CD4-positive, alpha-beta T cell (primary cell): ENCODE data around the gene IRF6. TPM values are rescaled to one million over a fixed set of nuclear protein-coding genes. Genes with fewer than 3 reads are reported as not detected.

Experiments used
- ATAC-seq: fragments of 200-7000 bp; cut with Tn5 transposase; one replicate; pipeline ENCODE4 v1.10.0; 2022; ENCODE audit warnings: mild to moderate bottlenecking; ENCODE audit not compliant: poor library complexity
- CTCF ChIA-PET: fragments of 350-600 bp; sonication (Branson Sonifier 250); formaldehyde crosslinking; loops from one replicate; lab custom pipeline; 2021; ENCODE audit warnings: antibody characterized with exemption, inconsistent platforms; lab: Charles Lee
- POLR2A ChIA-PET: fragments of 350-600 bp; sonication (Branson Sonifier 250); formaldehyde crosslinking; loops from one replicate; lab custom pipeline; 2021; ENCODE audit warnings: antibody characterized with exemption, inconsistent platforms; lab: Charles Lee
- DNase-seq, 14 experiments: peaks; one replicate each; pipeline ENCODE4 v3.0.0-alpha.2; 2013 to 2020; ENCODE audit warnings: mixed read lengths in 2 of 14
- H3K27ac ChIP-seq, 2 donors: one replicate each; pipeline versions ENCODE4 v1.5.1 to v1.7.0; 2013; ENCODE audit warnings: low read length in 2 of 2, low read depth in 1 of 2, mild to moderate bottlenecking in 1 of 2
- H3K27me3 ChIP-seq, 2 experiments: 1 replicate in 1 of 2; 2 replicates in 1 of 2; pipeline versions ENCODE4 v1.6.1 to v1.7.0; 2013; ENCODE audit warnings: low read length in 2 of 2, control low read depth in 1 of 2, mild to moderate bottlenecking in 1 of 2, moderate library complexity in 1 of 2; ENCODE audit not compliant: insufficient read depth in 2 of 2, control insufficient read depth in 1 of 2
- H3K36me3 ChIP-seq: one replicate; pipeline ENCODE4 v1.6.1; 2013; ENCODE audit warnings: low read length, control low read depth; ENCODE audit not compliant: insufficient read depth
- H3K4me1 ChIP-seq: one replicate; pipeline ENCODE4 v1.6.1; 2013; ENCODE audit warnings: low read length, control low read depth; ENCODE audit not compliant: insufficient read depth
- H3K4me3 ChIP-seq: one replicate; pipeline ENCODE4 v1.5.1; 2013; ENCODE audit warnings: mild to moderate bottlenecking, low read length, moderate library complexity
- H3K9me3 ChIP-seq, 2 experiments: 1 replicate in 1 of 2; 2 replicates in 1 of 2; pipeline versions ENCODE4 v1.6.1 to v1.7.0; 2013; ENCODE audit warnings: low read length in 2 of 2, mild to moderate bottlenecking in 2 of 2, control low read depth in 1 of 2, moderate library complexity in 1 of 2; ENCODE audit not compliant: control insufficient read depth in 1 of 2, insufficient read depth in 1 of 2
- H3K27ac Mint-ChIP-seq: one replicate; pipeline ENCODE4 v1.8.0; 2020; ENCODE audit warnings: mixed read lengths
- H3K27me3 Mint-ChIP-seq: one replicate; pipeline ENCODE4 v1.8.0; 2021; ENCODE audit warnings: mixed read lengths
- H3K36me3 Mint-ChIP-seq: one replicate; pipeline ENCODE4 v1.8.0; 2021; ENCODE audit warnings: low read depth, mixed read lengths
- H3K4me1 Mint-ChIP-seq: one replicate; pipeline ENCODE4 v1.8.0; 2021; ENCODE audit warnings: low read depth, mixed read lengths
- H3K4me3 Mint-ChIP-seq: one replicate; pipeline ENCODE4 v1.8.0; 2020; ENCODE audit warnings: mild to moderate bottlenecking, mixed read lengths
- H3K9me3 Mint-ChIP-seq: one replicate; pipeline ENCODE4 v1.8.0; 2020; ENCODE audit warnings: mixed read lengths
- CTCF ChIP-seq: fragments of 200-600 bp; IDR thresholded peaks from one replicate; pipeline ENCODE4 v1.8.0; 2022; ENCODE audit warnings: antibody characterized with exemption, mild to moderate bottlenecking
- intact Hi-C, 2 experiments: fragments of 100-400 bp; cut with DNase I in 1 of 2; cut with micrococcal nuclease in 1 of 2; formaldehyde crosslinking; loops; one replicate each; pipeline versions ENCODE4 v1.15.1 to v1.9.0; 2023 to 2025; cut with DNase I, micrococcal nuclease
- total RNA-seq, 174 experiments: library from RNA in 2 of 174; stranded (reverse) in 2 of 174; gene quantifications; one replicate each; pipeline ENCODE4 v1.2.3 and lab custom pipeline; 2021 to 2026

Gene IRF6
- total RNA-seq, 2 experiments from 2014 or later: 0.74 to 1.7 TPM

- Mint-ChIP-seq H3K4me1 (peaks cover 33% of the 10 kb centered on the region), H3K27ac (no peak overlapping the region), H3K4me3 (no peak overlapping the region), H3K9me3 (no peaks in the 10 kb centered on the region), H3K27me3 (no peaks in the 10 kb centered on the region), H3K36me3 (peaks cover 100% of the 10 kb centered on the region)
- POLR2A ChIA-PET: no interaction called here
- Histone ChIP-seq H3K9me3 (no peaks in the 10 kb centered on the region), H3K36me3 (peaks cover 99% of the 10 kb centered on the region), H3K27me3 (no peaks in the 10 kb centered on the region), H3K4me3 (no peak overlapping the region), H3K27ac (no peak overlapping the region), H3K4me1 (no peaks in the 10 kb centered on the region)
- CTCF ChIA-PET: interaction anchor here (1.0 kb wide), 1 partner anchor 10 kb away, joined by 3 read pairs; the partner anchor contains the start of gene UTP25
- DNase-seq (no peak), ATAC-seq (no peak)
- TF ChIP-seq CTCF: no peak
- intact Hi-C loops: loop anchor here in 1 of 2 experiments (5.0 kb wide), 1 partner anchor 1520 kb away; no protein-coding TSS in a partner anchor
Observed at GRCh38 chr1:209837671-209838070, 31.7 kb upstream of the IRF6 start.

- ATAC-seq (no peak), DNase-seq (no peak)
- Histone ChIP-seq H3K27me3 (no peaks in the 10 kb centered on the region), H3K27ac (no peak overlapping the region), H3K4me1 (no peaks in the 10 kb centered on the region), H3K36me3 (peaks cover 99% of the 10 kb centered on the region), H3K9me3 (no peaks in the 10 kb centered on the region), H3K4me3 (no peak overlapping the region)
- intact Hi-C loops: loop anchor here in 1 of 2 experiments (5.0 kb wide), 1 partner anchor 1521 kb away; no protein-coding TSS in a partner anchor
- ChIA-PET CTCF (interaction anchor here (0.9 kb wide), 1 partner anchor 13 kb away, joined by 4 read pairs; no protein-coding TSS in a partner anchor), POLR2A (no interaction called here)
- no peaks in the 10 kb centered on the region for H3K9me3 Mint-ChIP-seq
- peaks cover 99% of the 10 kb centered on the region for H3K36me3 Mint-ChIP-seq
- peaks cover 28% of the 10 kb centered on the region for H3K4me1 Mint-ChIP-seq
- no peak overlapping the region for H3K4me3 Mint-ChIP-seq
- no peak overlapping the region for H3K27ac Mint-ChIP-seq
- TF ChIP-seq CTCF: no peak
- no peaks in the 10 kb centered on the region for H3K27me3 Mint-ChIP-seq
Observed at GRCh38 chr1:209835782-209836298, 29.9 kb upstream of the IRF6 start.

GRCh38 chr1:209831615-209832014 is 25.7 kb upstream of the IRF6 start:
- Mint-ChIP-seq H3K27me3 (no peaks in the 10 kb centered on the region), H3K4me1 (peaks cover 47% of the 10 kb centered on the region), H3K9me3 (no peaks in the 10 kb centered on the region), H3K36me3 (peaks cover 77% of the 10 kb centered on the region), H3K27ac (no peak overlapping the region), H3K4me3 (no peak overlapping the region)
- Histone ChIP-seq H3K4me3 (no peak overlapping the region), H3K36me3 (peaks cover 62% of the 10 kb centered on the region), H3K4me1 (peaks cover 25% of the 10 kb centered on the region), H3K27ac (no peak overlapping the region), H3K27me3 (no peaks in the 10 kb centered on the region), H3K9me3 (no peaks in the 10 kb centered on the region)
- ATAC-seq (no peak), DNase-seq (no peak)
- intact Hi-C loops: no loop called here
- CTCF ChIA-PET: interaction anchor here (1.5 to 2.4 kb wide), 3 partner anchors 8 to 255 kb away, joined by 4 to 7 read pairs (median 6); no protein-coding TSS in a partner anchor
- no peak for TF ChIP-seq CTCF
- POLR2A ChIA-PET: no interaction called here
